Panc1 (cell line): Measurements from ENCODE around the gene HSPB3.

Experiments used
- POLR2AphosphoS5 ChIP-seq: IDR thresholded peaks from 2 replicates; pipeline ENCODE4 v1.6.1; 2012; ENCODE audit warnings: mild to moderate bottlenecking, low read depth, low read length, moderate library complexity
- TCF7L2 ChIP-seq: IDR thresholded peaks from 2 replicates; pipeline ENCODE4 v1.6.1; 2011; ENCODE audit warnings: mild to moderate bottlenecking, low read depth, low read length, inconsistent platforms
- TF ChIP-seq, protein P1 (sequence below): fragments of 450-650 bp; IDR thresholded peaks from 2 replicates; pipeline ENCODE4 v1.5.1; 2017; ENCODE audit warnings: mild to moderate bottlenecking

DNA sequence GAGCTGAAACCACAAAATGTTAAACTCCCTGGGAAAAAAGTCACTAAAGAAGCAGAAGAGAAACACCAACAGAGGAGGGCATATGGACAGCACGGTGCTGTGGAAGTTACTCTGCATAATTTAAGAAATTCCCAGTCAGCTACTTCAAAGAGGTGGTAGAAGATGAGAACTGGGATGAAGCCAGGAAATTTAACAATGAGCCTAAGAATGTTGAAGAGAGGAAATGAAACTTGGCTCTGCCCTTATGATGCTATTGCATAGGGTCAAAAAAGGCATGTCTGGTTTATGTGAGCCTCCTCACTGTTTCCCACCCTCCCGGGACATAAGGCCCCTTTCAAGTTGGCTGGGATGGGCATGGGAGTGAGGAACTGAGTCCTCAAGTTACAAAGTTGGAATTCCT, 36.7 kb downstream of the HSPB3 start:
- TF ChIP-seq, protein P1, sequence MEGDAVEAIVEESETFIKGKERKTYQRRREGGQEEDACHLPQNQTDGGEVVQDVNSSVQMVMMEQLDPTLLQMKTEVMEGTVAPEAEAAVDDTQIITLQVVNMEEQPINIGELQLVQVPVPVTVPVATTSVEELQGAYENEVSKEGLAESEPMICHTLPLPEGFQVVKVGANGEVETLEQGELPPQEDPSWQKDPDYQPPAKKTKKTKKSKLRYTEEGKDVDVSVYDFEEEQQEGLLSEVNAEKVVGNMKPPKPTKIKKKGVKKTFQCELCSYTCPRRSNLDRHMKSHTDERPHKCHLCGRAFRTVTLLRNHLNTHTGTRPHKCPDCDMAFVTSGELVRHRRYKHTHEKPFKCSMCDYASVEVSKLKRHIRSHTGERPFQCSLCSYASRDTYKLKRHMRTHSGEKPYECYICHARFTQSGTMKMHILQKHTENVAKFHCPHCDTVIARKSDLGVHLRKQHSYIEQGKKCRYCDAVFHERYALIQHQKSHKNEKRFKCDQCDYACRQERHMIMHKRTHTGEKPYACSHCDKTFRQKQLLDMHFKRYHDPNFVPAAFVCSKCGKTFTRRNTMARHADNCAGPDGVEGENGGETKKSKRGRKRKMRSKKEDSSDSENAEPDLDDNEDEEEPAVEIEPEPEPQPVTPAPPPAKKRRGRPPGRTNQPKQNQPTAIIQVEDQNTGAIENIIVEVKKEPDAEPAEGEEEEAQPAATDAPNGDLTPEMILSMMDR: no peak
- TF ChIP-seq TCF7L2 (no peak), POLR2AphosphoS5 (no peak)
